ENCODE measurements around the gene CFAP54. TPM values are rescaled to one million over a fixed set of nuclear protein-coding genes. Genes with fewer than 3 reads are reported as not detected.

CFAP54 gene
- polyA plus RNA-seq, 3 donors, result not detected

GRCh38 chr12:96872961-96873360 lies 383.6 kb downstream of the CFAP54 start:
- H3K9ac ChIP-seq (ENCODE audit: insufficient read depth, low read length, poor library complexity, severe bottlenecking), result no peak overlapping the region
- no peaks in the 10 kb centered on the region for H3K79me2 ChIP-seq (ENCODE audit: insufficient read depth, low read length)
- no peaks in the 10 kb centered on the region for H3K36me3 ChIP-seq (replicated peaks in 1 of 2; ENCODE audit: control insufficient read depth in 1 of 2, insufficient read depth in 2 of 2, low read length in 2 of 2)
- H3K27ac Mint-ChIP-seq, result no peak overlapping the region
- no peaks in the 10 kb centered on the region for H4K20me1 ChIP-seq (ENCODE audit: insufficient read depth, low read length)
- no peak overlapping the region for H3K4me3 ChIP-seq (replicated peaks in 1 of 3; ENCODE audit: low read depth in 2 of 3, low read length in 3 of 3)
- H3K9me3 ChIP-seq (replicated peaks in 1 of 2; ENCODE audit: control insufficient read depth in 1 of 2, insufficient read depth in 1 of 2, low read length in 2 of 2), result no peaks in the 10 kb centered on the region
- H3K36me3 Mint-ChIP-seq, result no peaks in the 10 kb centered on the region
- TF ChIP-seq, protein P1, sequence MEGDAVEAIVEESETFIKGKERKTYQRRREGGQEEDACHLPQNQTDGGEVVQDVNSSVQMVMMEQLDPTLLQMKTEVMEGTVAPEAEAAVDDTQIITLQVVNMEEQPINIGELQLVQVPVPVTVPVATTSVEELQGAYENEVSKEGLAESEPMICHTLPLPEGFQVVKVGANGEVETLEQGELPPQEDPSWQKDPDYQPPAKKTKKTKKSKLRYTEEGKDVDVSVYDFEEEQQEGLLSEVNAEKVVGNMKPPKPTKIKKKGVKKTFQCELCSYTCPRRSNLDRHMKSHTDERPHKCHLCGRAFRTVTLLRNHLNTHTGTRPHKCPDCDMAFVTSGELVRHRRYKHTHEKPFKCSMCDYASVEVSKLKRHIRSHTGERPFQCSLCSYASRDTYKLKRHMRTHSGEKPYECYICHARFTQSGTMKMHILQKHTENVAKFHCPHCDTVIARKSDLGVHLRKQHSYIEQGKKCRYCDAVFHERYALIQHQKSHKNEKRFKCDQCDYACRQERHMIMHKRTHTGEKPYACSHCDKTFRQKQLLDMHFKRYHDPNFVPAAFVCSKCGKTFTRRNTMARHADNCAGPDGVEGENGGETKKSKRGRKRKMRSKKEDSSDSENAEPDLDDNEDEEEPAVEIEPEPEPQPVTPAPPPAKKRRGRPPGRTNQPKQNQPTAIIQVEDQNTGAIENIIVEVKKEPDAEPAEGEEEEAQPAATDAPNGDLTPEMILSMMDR (IDR thresholded peaks at IDR 0.05), result no peak
- H3K4me2 ChIP-seq (replicated peaks; ENCODE audit: extremely low read depth, low read length, poor library complexity, severe bottlenecking), result no peak overlapping the region
- no peaks in the 10 kb centered on the region for H3K27me3 ChIP-seq (ENCODE audit: control insufficient read depth in 2 of 2, insufficient read depth in 2 of 2, low read length in 2 of 2)
- H2AFZ ChIP-seq (ENCODE audit: insufficient read depth, low read depth, low read length, poor library complexity, severe bottlenecking), result no peak overlapping the region
- no peaks in the 10 kb centered on the region for H3K4me1 Mint-ChIP-seq
- peaks cover 0 to 4% (median 2%) of the 10 kb centered on the region in 3 donors for H3K27me3 Mint-ChIP-seq (ENCODE audit: low read depth in 3 of 3)
- intact Hi-C loops (cut with micrococcal nuclease), result no loop called here
- H3K9me3 Mint-ChIP-seq, result peaks cover 0 to 6% (median 0%) of the 10 kb centered on the region in 7 donors
- H3K27ac ChIP-seq (ENCODE audit: low read depth in 1 of 2, low read length in 2 of 2), result no peak overlapping the region
- no peak for DNase-seq
- no peaks in the 10 kb centered on the region for H3K4me1 ChIP-seq (ENCODE audit: control insufficient read depth in 1 of 2, insufficient read depth in 2 of 2, low read length in 2 of 2)
- no peak overlapping the region for H3K4me3 Mint-ChIP-seq

- Histone ChIP-seq H3K4me2 (replicated peaks; ENCODE audit: extremely low read depth, low read length, poor library complexity, severe bottlenecking) (no peak overlapping the region), H3K79me2 (ENCODE audit: insufficient read depth, low read length) (no peaks in the 10 kb centered on the region), H3K27ac (ENCODE audit: low read depth in 1 of 2, low read length in 2 of 2) (no peak overlapping the region), H3K9ac (ENCODE audit: insufficient read depth, low read length, poor library complexity, severe bottlenecking) (no peak overlapping the region), H3K4me1 (ENCODE audit: control insufficient read depth in 1 of 2, insufficient read depth in 2 of 2, low read length in 2 of 2) (no peaks in the 10 kb centered on the region), H3K36me3 (replicated peaks in 1 of 2; ENCODE audit: control insufficient read depth in 1 of 2, insufficient read depth in 2 of 2, low read length in 2 of 2) (no peaks in the 10 kb centered on the region), H3K9me3 (replicated peaks in 1 of 2; ENCODE audit: control insufficient read depth in 1 of 2, insufficient read depth in 1 of 2, low read length in 2 of 2) (no peaks in the 10 kb centered on the region), H2AFZ (ENCODE audit: insufficient read depth, low read depth, low read length, poor library complexity, severe bottlenecking) (no peak overlapping the region), H3K4me3 (replicated peaks in 1 of 3; ENCODE audit: low read depth in 2 of 3, low read length in 3 of 3) (no peak overlapping the region), H3K27me3 (ENCODE audit: control insufficient read depth in 2 of 2, insufficient read depth in 2 of 2, low read length in 2 of 2) (no peaks in the 10 kb centered on the region), H4K20me1 (ENCODE audit: insufficient read depth, low read length) (no peaks in the 10 kb centered on the region)
- intact Hi-C loops (cut with micrococcal nuclease), result no loop called here
- no peak overlapping the region for H3K27ac Mint-ChIP-seq
- no peaks in the 10 kb centered on the region for H3K4me1 Mint-ChIP-seq
- no peak for DNase-seq
- H3K36me3 Mint-ChIP-seq, result no peaks in the 10 kb centered on the region
- WGBS (ENCODE audit: insufficient coverage), result no CpG with 5 or more reads among the region's 2 CpGs
- H3K27me3 Mint-ChIP-seq (ENCODE audit: low read depth in 3 of 3), result peaks cover 0 to 4% (median 2%) of the 10 kb centered on the region in 3 donors
- peaks cover 0 to 6% (median 2%) of the 10 kb centered on the region in 7 donors for H3K9me3 Mint-ChIP-seq
- H3K4me3 Mint-ChIP-seq, result no peak overlapping the region
- TF ChIP-seq, protein P1 (IDR thresholded peaks at IDR 0.05), result no peak
Measured at GRCh38 chr12:96874211-96874610, 384.8 kb downstream of the CFAP54 start.

Data from CD14-positive monocyte (primary cell).